ENCODE measurements around the gene CELF1. TPM values are rescaled to one million over a fixed set of nuclear protein-coding genes. Genes with fewer than 3 reads are reported as not detected.

Gene CELF1
- total RNA-seq, 2 experiments from 2014 or later, result 103 to 111 TPM

GRCh38 chr11:47516984-47517853 lies 35.7 kb downstream of the CELF1 start:
- ATAC-seq (ENCODE audit: poor library complexity) (no peak), DNase-seq (no peak)
- no peaks in the 10 kb centered on the region for H3K9me3 ChIP-seq (ENCODE audit: control insufficient read depth in 1 of 2, insufficient read depth in 1 of 2, low read length in 2 of 2)
- ChIA-PET CTCF (no interaction called here), POLR2A (interaction anchor here (1.1 kb wide), 1 partner anchor 23 kb away, joined by 3 read pairs; no protein-coding TSS in a partner anchor)
- H3K27me3 ChIP-seq (ENCODE audit: control insufficient read depth in 1 of 2, insufficient read depth in 2 of 2, low read length in 2 of 2), result no peaks in the 10 kb centered on the region
- no peak for TF ChIP-seq CTCF (IDR thresholded peaks at IDR 0.05)
- H3K27ac ChIP-seq (ENCODE audit: low read depth in 1 of 2, low read length in 2 of 2), result no peak overlapping the region
- no peak overlapping the region for H3K4me3 ChIP-seq (ENCODE audit: low read length)
- Mint-ChIP-seq H3K9me3 (no peaks in the 10 kb centered on the region), H3K27ac (peak overlapping the region; percentile 66), H3K36me3 (ENCODE audit: low read depth) (peaks cover 21% of the 10 kb centered on the region), H3K27me3 (no peaks in the 10 kb centered on the region), H3K4me1 (ENCODE audit: low read depth) (peaks cover 68% of the 10 kb centered on the region), H3K4me3 (no peak overlapping the region)
- intact Hi-C loops (cut with DNase I, micrococcal nuclease), result no loop called here
- peaks cover 79% of the 10 kb centered on the region for H3K4me1 ChIP-seq (ENCODE audit: insufficient read depth, low read length)
- no peaks in the 10 kb centered on the region for H3K36me3 ChIP-seq (ENCODE audit: insufficient read depth, low read length)

- H3K9me3 Mint-ChIP-seq, result no peaks in the 10 kb centered on the region
- Histone ChIP-seq H3K9me3 (ENCODE audit: control insufficient read depth in 1 of 2, insufficient read depth in 1 of 2, low read length in 2 of 2) (no peaks in the 10 kb centered on the region), H3K27ac (ENCODE audit: low read depth in 1 of 2, low read length in 2 of 2) (no peak overlapping the region), H3K36me3 (ENCODE audit: insufficient read depth, low read length) (no peaks in the 10 kb centered on the region), H3K4me1 (ENCODE audit: insufficient read depth, low read length) (peaks cover 81% of the 10 kb centered on the region), H3K4me3 (ENCODE audit: low read length) (no peak overlapping the region), H3K27me3 (ENCODE audit: control insufficient read depth in 1 of 2, insufficient read depth in 2 of 2, low read length in 2 of 2) (no peaks in the 10 kb centered on the region)
- ATAC-seq (ENCODE audit: poor library complexity), result no peak
- peaks cover 18% of the 10 kb centered on the region for H3K36me3 Mint-ChIP-seq (ENCODE audit: low read depth)
- POLR2A ChIA-PET, result no interaction called here
- H3K27ac Mint-ChIP-seq, result peak overlapping the region; percentile 49
- no peaks in the 10 kb centered on the region for H3K27me3 Mint-ChIP-seq
- intact Hi-C loops (cut with DNase I, micrococcal nuclease), result no loop called here
- no peak for DNase-seq
- peak overlapping the region; percentile 45 for H3K4me3 Mint-ChIP-seq
- CTCF ChIA-PET, result interaction anchor here (1.3 kb wide), 1 partner anchor 8 kb away, joined by 4 read pairs; no protein-coding TSS in a partner anchor
- no peak for TF ChIP-seq CTCF (IDR thresholded peaks at IDR 0.05)
- H3K4me1 Mint-ChIP-seq (ENCODE audit: low read depth), result peaks cover 77% of the 10 kb centered on the region
Measured at GRCh38 chr11:47516155-47516554, 36.8 kb downstream of the CELF1 start.

GRCh38 chr11:47514825-47515647 lies 37.9 kb downstream of the CELF1 start:
- Mint-ChIP-seq H3K4me1 (ENCODE audit: low read depth) (peaks cover 79% of the 10 kb centered on the region), H3K9me3 (no peaks in the 10 kb centered on the region), H3K27me3 (no peaks in the 10 kb centered on the region), H3K27ac (peak overlapping the region; percentile 80), H3K36me3 (ENCODE audit: low read depth) (peaks cover 19% of the 10 kb centered on the region), H3K4me3 (peak overlapping the region; percentile 57)
- DNase-seq (peak in 3 of 14 experiments; percentile 28 to 55 (median 46)), ATAC-seq (ENCODE audit: poor library complexity) (peak; percentile 42)
- no peaks in the 10 kb centered on the region for H3K27me3 ChIP-seq (ENCODE audit: control insufficient read depth in 1 of 2, insufficient read depth in 2 of 2, low read length in 2 of 2)
- H3K9me3 ChIP-seq (ENCODE audit: control insufficient read depth in 1 of 2, insufficient read depth in 1 of 2, low read length in 2 of 2), result no peaks in the 10 kb centered on the region
- intact Hi-C loops (cut with DNase I, micrococcal nuclease), result no loop called here
- no peak overlapping the region for H3K4me3 ChIP-seq (ENCODE audit: low read length)
- ChIA-PET POLR2A (no interaction called here), CTCF (interaction anchor here (0.6 to 1.3 kb wide), 2 partner anchors 10 to 687 kb away, joined by 4 to 5 read pairs; no protein-coding TSS in a partner anchor)
- no peaks in the 10 kb centered on the region for H3K36me3 ChIP-seq (ENCODE audit: insufficient read depth, low read length)
- peaks cover 78% of the 10 kb centered on the region for H3K4me1 ChIP-seq (ENCODE audit: insufficient read depth, low read length)
- H3K27ac ChIP-seq (ENCODE audit: low read depth in 1 of 2, low read length in 2 of 2), result no peak overlapping the region
- no peak for TF ChIP-seq CTCF (IDR thresholded peaks at IDR 0.05)
